ENCODE data around the gene EXOC6B. TPM values are rescaled to one million over a fixed set of nuclear protein-coding genes. Genes with fewer than 3 reads are reported as not detected.

EXOC6B gene
- total RNA-seq, 2 experiments from 2014 or later = 6.2 to 8.3 TPM

DNA sequence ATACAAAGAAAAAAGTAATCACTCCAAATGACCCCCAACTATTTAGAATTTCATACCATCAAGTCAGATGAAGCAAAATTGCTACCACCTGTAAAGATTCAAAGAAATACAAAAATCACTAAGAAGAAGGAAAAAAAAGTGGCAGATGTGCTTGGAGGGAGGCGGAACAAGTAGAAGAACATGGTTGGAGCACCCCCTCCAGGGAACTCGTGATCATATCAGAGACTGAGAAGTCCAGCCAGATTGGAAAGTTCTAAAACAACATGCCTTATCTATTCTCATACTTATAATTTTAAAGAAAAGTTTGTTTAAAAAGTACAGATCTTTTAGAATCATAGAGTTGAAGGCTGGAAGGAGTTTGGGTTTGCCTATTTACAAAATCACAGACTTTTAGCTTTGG is 564.8 kb downstream of the EXOC6B start:
- Mint-ChIP-seq H3K9me3 (peaks cover 4% of the 10 kb centered on the region), H3K27ac (no peak overlapping the region), H3K36me3 (ENCODE audit: low read depth) (no peaks in the 10 kb centered on the region), H3K4me3 (no peak overlapping the region), H3K4me1 (ENCODE audit: low read depth) (no peaks in the 10 kb centered on the region), H3K27me3 (no peaks in the 10 kb centered on the region)
- DNase-seq (no peak), ATAC-seq (no peak)
- TF ChIP-seq, protein P1, sequence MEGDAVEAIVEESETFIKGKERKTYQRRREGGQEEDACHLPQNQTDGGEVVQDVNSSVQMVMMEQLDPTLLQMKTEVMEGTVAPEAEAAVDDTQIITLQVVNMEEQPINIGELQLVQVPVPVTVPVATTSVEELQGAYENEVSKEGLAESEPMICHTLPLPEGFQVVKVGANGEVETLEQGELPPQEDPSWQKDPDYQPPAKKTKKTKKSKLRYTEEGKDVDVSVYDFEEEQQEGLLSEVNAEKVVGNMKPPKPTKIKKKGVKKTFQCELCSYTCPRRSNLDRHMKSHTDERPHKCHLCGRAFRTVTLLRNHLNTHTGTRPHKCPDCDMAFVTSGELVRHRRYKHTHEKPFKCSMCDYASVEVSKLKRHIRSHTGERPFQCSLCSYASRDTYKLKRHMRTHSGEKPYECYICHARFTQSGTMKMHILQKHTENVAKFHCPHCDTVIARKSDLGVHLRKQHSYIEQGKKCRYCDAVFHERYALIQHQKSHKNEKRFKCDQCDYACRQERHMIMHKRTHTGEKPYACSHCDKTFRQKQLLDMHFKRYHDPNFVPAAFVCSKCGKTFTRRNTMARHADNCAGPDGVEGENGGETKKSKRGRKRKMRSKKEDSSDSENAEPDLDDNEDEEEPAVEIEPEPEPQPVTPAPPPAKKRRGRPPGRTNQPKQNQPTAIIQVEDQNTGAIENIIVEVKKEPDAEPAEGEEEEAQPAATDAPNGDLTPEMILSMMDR (IDR thresholded peaks at IDR 0.05) = no peak
- intact Hi-C loops (cut with micrococcal nuclease) = no loop called here
- POLR2A ChIA-PET = no interaction called here
- CTCF ChIA-PET = no interaction called here

DNA sequence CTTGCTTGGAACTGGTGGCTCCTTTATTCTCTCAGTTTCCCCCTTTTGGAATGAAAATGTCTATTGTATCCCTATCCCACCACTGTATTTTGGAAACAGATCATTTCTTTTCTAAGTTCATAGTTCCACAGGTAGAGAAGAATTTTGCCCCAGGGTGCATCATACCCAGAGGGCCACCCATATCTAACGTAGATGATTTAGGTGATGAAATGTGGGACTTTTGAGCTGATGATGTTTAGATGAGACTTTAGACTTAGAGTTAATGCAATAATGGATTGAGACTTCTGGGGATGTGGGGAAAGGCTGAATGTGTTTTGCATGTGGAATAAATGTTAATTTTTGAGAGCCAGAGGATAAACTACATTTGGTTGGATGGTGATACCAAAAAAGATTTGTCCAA is 570.3 kb downstream of the EXOC6B start:
- intact Hi-C loops (cut with micrococcal nuclease) = no loop called here
- Mint-ChIP-seq H3K4me1 (ENCODE audit: low read depth) (no peaks in the 10 kb centered on the region), H3K4me3 (no peak overlapping the region), H3K36me3 (ENCODE audit: low read depth) (no peaks in the 10 kb centered on the region), H3K27ac (no peak overlapping the region), H3K27me3 (no peaks in the 10 kb centered on the region), H3K9me3 (peaks cover 10% of the 10 kb centered on the region)
- DNase-seq = no peak
- TF ChIP-seq, protein P1 (IDR thresholded peaks at IDR 0.05) = no peak
- CTCF ChIA-PET = no interaction called here
- POLR2A ChIA-PET = no interaction called here
- no peak for ATAC-seq

DNA sequence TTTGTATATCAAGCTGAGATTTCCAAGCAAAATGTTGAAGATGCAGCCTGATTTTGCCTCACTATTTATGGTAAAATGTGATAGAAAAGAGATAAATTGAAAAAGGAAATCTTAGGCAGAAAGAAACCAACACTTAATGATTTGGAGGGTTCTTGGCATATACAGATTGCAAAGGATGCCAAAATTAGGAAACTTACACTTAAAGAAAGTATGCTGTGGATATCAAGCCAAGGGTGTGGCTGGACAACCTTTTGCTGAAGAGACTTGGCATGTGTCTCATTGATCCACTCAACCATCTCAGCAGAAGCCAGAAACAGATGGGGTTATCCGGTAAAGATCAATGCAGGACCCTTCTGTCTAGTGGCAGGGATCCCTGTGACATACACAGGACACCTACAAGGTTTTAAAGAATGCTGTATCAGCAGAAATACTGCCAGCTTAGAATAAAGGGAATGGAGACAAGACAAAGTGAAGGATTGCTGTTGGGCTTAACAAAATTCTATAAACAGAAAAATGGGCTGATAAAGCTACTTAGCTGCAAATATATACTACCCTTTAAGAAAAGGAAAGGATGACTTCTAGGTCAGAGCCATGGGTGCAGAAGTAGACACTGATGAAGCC is 570.9 kb downstream of the EXOC6B start:
- no peak overlapping the region for H3K27ac Mint-ChIP-seq
- TF ChIP-seq, protein P1 (IDR thresholded peaks at IDR 0.05) = no peak
- ATAC-seq (no peak), DNase-seq (no peak)
- no peaks in the 10 kb centered on the region for H3K4me1 Mint-ChIP-seq (ENCODE audit: low read depth)
- H3K27me3 Mint-ChIP-seq = no peaks in the 10 kb centered on the region
- CTCF ChIA-PET = no interaction called here
- peaks cover 10% of the 10 kb centered on the region for H3K9me3 Mint-ChIP-seq
- H3K36me3 Mint-ChIP-seq (ENCODE audit: low read depth) = no peaks in the 10 kb centered on the region
- intact Hi-C loops (cut with micrococcal nuclease) = no loop called here
- POLR2A ChIA-PET = no interaction called here
- no peak overlapping the region for H3K4me3 Mint-ChIP-seq

DNA sequence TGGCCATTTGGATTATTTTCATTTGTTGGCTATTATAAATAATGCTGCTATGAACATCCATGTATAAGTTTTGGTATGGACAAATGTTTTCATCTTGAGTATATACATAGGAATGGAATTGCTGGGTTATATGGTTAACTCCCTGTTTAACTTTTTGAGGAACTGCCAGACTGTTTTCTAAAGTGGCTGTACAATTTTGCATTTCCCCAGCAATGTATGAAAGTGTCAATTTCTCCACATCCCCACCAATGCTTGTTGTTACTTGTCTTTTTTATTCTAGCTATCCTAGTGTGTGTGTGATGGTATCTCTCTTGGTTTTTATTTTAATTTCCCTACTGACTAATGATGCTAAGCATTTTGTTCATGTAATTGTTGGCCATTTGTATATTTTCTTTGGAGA is 587.5 kb downstream of the EXOC6B start:
- TF ChIP-seq, protein P1 (IDR thresholded peaks at IDR 0.05) = no peak
- Mint-ChIP-seq H3K4me3 (no peak overlapping the region), H3K27me3 (no peaks in the 10 kb centered on the region), H3K4me1 (ENCODE audit: low read depth) (peaks cover 8% of the 10 kb centered on the region), H3K9me3 (peaks cover 4% of the 10 kb centered on the region), H3K27ac (no peak overlapping the region), H3K36me3 (ENCODE audit: low read depth) (no peaks in the 10 kb centered on the region)
- POLR2A ChIA-PET = no interaction called here
- CTCF ChIA-PET = no interaction called here
- ATAC-seq (no peak), DNase-seq (no peak)
- intact Hi-C loops (cut with micrococcal nuclease) = no loop called here

DNA sequence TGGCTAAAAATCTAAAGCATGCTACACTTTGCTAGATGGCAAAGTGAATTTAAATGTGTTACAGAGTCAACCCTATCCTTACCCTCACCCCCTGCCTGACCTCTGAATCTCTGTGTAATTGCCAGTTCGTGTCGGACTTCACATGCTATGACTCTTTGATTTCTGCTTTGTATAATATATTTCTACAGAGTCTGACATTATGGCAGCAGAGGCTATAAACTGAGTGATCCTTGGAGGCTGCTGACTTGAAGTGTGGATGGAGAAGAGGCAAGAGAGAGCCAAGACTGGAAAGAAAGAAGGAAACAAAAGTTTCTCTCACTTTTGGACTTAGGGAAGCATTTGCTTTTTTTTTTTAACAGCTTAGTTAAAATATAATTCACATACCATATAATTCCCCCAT is 588.3 kb downstream of the EXOC6B start:
- ChIA-PET POLR2A (no interaction called here), CTCF (no interaction called here)
- DNase-seq (no peak), ATAC-seq (no peak)
- Mint-ChIP-seq H3K36me3 (ENCODE audit: low read depth) (no peaks in the 10 kb centered on the region), H3K9me3 (peaks cover 4% of the 10 kb centered on the region), H3K27me3 (no peaks in the 10 kb centered on the region), H3K4me3 (no peak overlapping the region), H3K4me1 (ENCODE audit: low read depth) (peaks cover 8% of the 10 kb centered on the region), H3K27ac (no peak overlapping the region)
- intact Hi-C loops (cut with micrococcal nuclease) = no loop called here
- TF ChIP-seq, protein P1 (IDR thresholded peaks at IDR 0.05) = no peak

All from activated CD8-positive, alpha-beta T cell treated with anti-CD3 and anti-CD28 coated beads for 36 hours (primary cell).